Middle frontal gyrus (tissue), 1 donor: ENCODE results near the gene PSG6.
"Not testable (repeated sequence)": the region's sequence is repeated elsewhere in the genome, so short reads cannot be mapped to it uniquely, and the experiment has no call there.

Source experiments
- DNase-seq: peaks from one replicate; pipeline ENCODE4 v3.0.0-alpha.2; 2015; ENCODE audit warnings: low spot score; ENCODE audit errors: extremely low spot score

The PSG6 gene

GRCh38 chr19:42917634-42918033 is at the start of gene PSG6:
TSS of gene PSG6 (minus strand) at chr19:42917894. CDS start at chr19:42917792, 102 bp downstream.
- DNase-seq: not testable (repeated sequence)

- no peak for DNase-seq
Observed at GRCh38 chr19:42965176-42965575, 47.5 kb upstream of the PSG6 start.

- no peak for DNase-seq
Observed at GRCh38 chr19:42961119-42961518, 43.4 kb upstream of the PSG6 start.

- not testable (repeated sequence) for DNase-seq
Observed at GRCh38 chr19:42952126-42952525, 34.4 kb upstream of the PSG6 start.

GRCh38 chr19:42951476-42951875 is 33.8 kb upstream of the PSG6 start:
- not testable (repeated sequence) for DNase-seq

GRCh38 chr19:42942187-42942789 is 24.6 kb upstream of the PSG6 start:
- no peak for DNase-seq

GRCh38 chr19:42937107-42937506 is 19.4 kb upstream of the PSG6 start, which contains the start of gene PSG7:
TSS of gene PSG7 (minus strand) at chr19:42937207. CDS start at chr19:42937076, 131 bp downstream.
- not testable (repeated sequence) for DNase-seq

- not testable (repeated sequence) for DNase-seq
Observed at GRCh38 chr19:42934726-42935125, 17.0 kb upstream of the PSG6 start.

- not testable (repeated sequence) for DNase-seq
Observed at GRCh38 chr19:42934183-42934582, 16.5 kb upstream of the PSG6 start.

GRCh38 chr19:42933412-42933811 is 15.7 kb upstream of the PSG6 start:
- DNase-seq: not testable (repeated sequence)

GRCh38 chr19:42932485-42933101 is 14.9 kb upstream of the PSG6 start:
- DNase-seq: not testable (repeated sequence)

- not testable (repeated sequence) for DNase-seq
Observed at GRCh38 chr19:42930214-42930613, 12.5 kb upstream of the PSG6 start.

GRCh38 chr19:42928896-42929295 is 11.2 kb upstream of the PSG6 start:
- DNase-seq: no peak

- no peak for DNase-seq
Observed at GRCh38 chr19:42926781-42927180, 9.1 kb upstream of the PSG6 start.

GRCh38 chr19:42923106-42923505 is 5.4 kb upstream of the PSG6 start:
- not testable (repeated sequence) for DNase-seq

GRCh38 chr19:42920971-42921370 is 3.3 kb upstream of the PSG6 start:
- DNase-seq: not testable (repeated sequence)

GRCh38 chr19:42919757-42920079 is 2.0 kb upstream of the PSG6 start:
- no peak for DNase-seq

- not testable (repeated sequence) for DNase-seq
Observed at GRCh38 chr19:42919070-42919756, 1.5 kb upstream of the PSG6 start.

- not testable (repeated sequence) for DNase-seq
Observed at GRCh38 chr19:42918377-42919069, 829 bp upstream of the PSG6 start.

- not testable (repeated sequence) for DNase-seq
Observed at GRCh38 chr19:42916931-42917330, 763 bp downstream of the PSG6 start.

GRCh38 chr19:42913516-42913915 is 4.2 kb downstream of the PSG6 start:
- DNase-seq: not testable (repeated sequence)

GRCh38 chr19:42912941-42913340 is 4.8 kb downstream of the PSG6 start:
- not testable (repeated sequence) for DNase-seq
